AG04449 (cell line): Measurements from ENCODE around the gene CASQ1.

Source experiments
- CTCF ChIA-PET: fragments of 350-600 bp; formaldehyde crosslinking; extraction: SDS; loops from one replicate; lab custom pipeline; 2021; ENCODE audit warnings: antibody characterized with exemption; lab: Yijun Ruan, JAX
- POLR2A ChIA-PET: fragments of 400-600, 350-600 bp; formaldehyde crosslinking; extraction: SDS; loops from one replicate; lab custom pipeline; 2020; ENCODE audit warnings: antibody characterized with exemption, inconsistent platforms; lab: Yijun Ruan, JAX
- DNase-seq: peaks from one replicate; pipeline ENCODE4 v3.0.0-alpha.2; 2010; ENCODE audit warnings: low read depth, low spot score
- H3K4me3 ChIP-seq: 2 replicates; pipeline ENCODE4 v1.5.1; 2011; ENCODE audit warnings: low read depth, mild to moderate bottlenecking, control low read depth, low read length
- TF ChIP-seq, protein P1 (sequence below): IDR thresholded peaks from one replicate; pipeline ENCODE4 v1.5.1; 2011; ENCODE audit warnings: mild to moderate bottlenecking, moderate library complexity, low read length, control low read depth, inconsistent platforms; ENCODE audit not compliant: insufficient read depth; ENCODE audit errors: missing control alignments

CASQ1 gene

GRCh38 chr1:160232911-160233310 lies 42.5 kb downstream of the CASQ1 start:
- no peak overlapping the region for H3K4me3 ChIP-seq
- POLR2A ChIA-PET, result interaction anchor here (0.6 kb wide), 1 partner anchor 100 kb away, joined by 3 read pairs; no protein-coding TSS in a partner anchor
- CTCF ChIA-PET, result interaction anchor here (0.6 to 4.3 kb wide), 11 partner anchors 10 to 136 kb away, joined by 3 to 26 read pairs (median 4); no protein-coding TSS in a partner anchor
- no peak for DNase-seq
- TF ChIP-seq, protein P1, sequence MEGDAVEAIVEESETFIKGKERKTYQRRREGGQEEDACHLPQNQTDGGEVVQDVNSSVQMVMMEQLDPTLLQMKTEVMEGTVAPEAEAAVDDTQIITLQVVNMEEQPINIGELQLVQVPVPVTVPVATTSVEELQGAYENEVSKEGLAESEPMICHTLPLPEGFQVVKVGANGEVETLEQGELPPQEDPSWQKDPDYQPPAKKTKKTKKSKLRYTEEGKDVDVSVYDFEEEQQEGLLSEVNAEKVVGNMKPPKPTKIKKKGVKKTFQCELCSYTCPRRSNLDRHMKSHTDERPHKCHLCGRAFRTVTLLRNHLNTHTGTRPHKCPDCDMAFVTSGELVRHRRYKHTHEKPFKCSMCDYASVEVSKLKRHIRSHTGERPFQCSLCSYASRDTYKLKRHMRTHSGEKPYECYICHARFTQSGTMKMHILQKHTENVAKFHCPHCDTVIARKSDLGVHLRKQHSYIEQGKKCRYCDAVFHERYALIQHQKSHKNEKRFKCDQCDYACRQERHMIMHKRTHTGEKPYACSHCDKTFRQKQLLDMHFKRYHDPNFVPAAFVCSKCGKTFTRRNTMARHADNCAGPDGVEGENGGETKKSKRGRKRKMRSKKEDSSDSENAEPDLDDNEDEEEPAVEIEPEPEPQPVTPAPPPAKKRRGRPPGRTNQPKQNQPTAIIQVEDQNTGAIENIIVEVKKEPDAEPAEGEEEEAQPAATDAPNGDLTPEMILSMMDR, result no peak

DNA sequence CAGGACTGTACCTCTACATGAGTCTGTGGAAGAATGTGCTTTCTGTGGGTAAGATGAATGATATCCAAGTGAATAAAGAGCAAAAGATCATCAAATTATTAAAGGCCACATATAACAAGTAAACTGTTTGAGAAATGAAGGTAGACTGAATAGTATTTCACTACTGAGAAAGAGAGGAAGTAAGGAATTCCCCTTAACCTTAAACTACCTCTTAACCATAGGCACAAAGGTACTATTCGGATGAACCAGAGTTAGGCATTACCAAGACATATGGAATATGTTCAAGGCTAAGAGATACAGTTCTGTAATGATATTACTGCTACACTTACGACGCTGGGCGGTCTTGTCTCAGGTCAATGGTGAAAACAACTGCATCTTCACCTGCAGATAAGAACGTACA lies 46.4 kb downstream of the CASQ1 start:
- H3K4me3 ChIP-seq, result no peak overlapping the region
- TF ChIP-seq, protein P1, result no peak
- CTCF ChIA-PET, result interaction anchor here (0.6 to 3.2 kb wide), 5 partner anchors 10 to 43 kb away, joined by 3 to 10 read pairs (median 6); no protein-coding TSS in a partner anchor
- no peak for DNase-seq
- POLR2A ChIA-PET, result no interaction called here

GRCh38 chr1:160237558-160237957 lies 47.2 kb downstream of the CASQ1 start:
- H3K4me3 ChIP-seq, result no peak overlapping the region
- ChIA-PET POLR2A (no interaction called here), CTCF (interaction anchor here (0.6 to 7.7 kb wide), 4 partner anchors 12 to 44 kb away, joined by 3 to 98 read pairs (median 10); no protein-coding TSS in a partner anchor)
- TF ChIP-seq, protein P1, result no peak
- DNase-seq, result no peak

- H3K4me3 ChIP-seq, result no peak overlapping the region
- DNase-seq, result no peak
- ChIA-PET POLR2A (no interaction called here), CTCF (interaction anchor here (1.6 to 7.7 kb wide), 6 partner anchors 13 to 137 kb away, joined by 7 to 98 read pairs (median 10); no protein-coding TSS in a partner anchor)
- TF ChIP-seq, protein P1, result no peak
These were observed 48.0 kb downstream of the CASQ1 start for GRCh38 chr1:160238408-160238807.

- POLR2A ChIA-PET, result interaction anchor here (0.7 to 1.9 kb wide), 3 partner anchors 13 to 19 kb away, joined by 3 to 4 read pairs (median 3); no protein-coding TSS in a partner anchor
- TF ChIP-seq, protein P1, result no peak
- CTCF ChIA-PET, result interaction anchor here (1.1 to 7.7 kb wide), 9 partner anchors 10 to 139 kb away, joined by 3 to 98 read pairs (median 9); no protein-coding TSS in a partner anchor
These were observed 49.4 kb downstream of the CASQ1 start for GRCh38 chr1:160239582-160240299.

GRCh38 chr1:160243767-160244166 lies 53.4 kb downstream of the CASQ1 start:
- ChIA-PET POLR2A (interaction anchor here (0.6 kb wide), 1 partner anchor 17 kb away, joined by 4 read pairs; no protein-coding TSS in a partner anchor), CTCF (interaction anchor here (0.6 to 7.7 kb wide), 10 partner anchors 7 to 142 kb away, joined by 3 to 98 read pairs (median 8); no protein-coding TSS in a partner anchor)
- TF ChIP-seq, protein P1, result no peak
- no peak for DNase-seq
- no peak overlapping the region for H3K4me3 ChIP-seq

More at GRCh38 chr1:160239582-160240299, 49.4 kb downstream of the CASQ1 start:
- H3K4me3 ChIP-seq, result no peak overlapping the region
- no peak for DNase-seq
